ENCODE results near the gene NRXN3.

Gene NRXN3

GRCh38 chr14:78885884-78886283 lies 715.7 kb downstream of the NRXN3 start:
- Histone ChIP-seq H3K27me3 (replicated peaks; ENCODE audit: control insufficient read depth, insufficient read depth, low read length) (no peaks in the 10 kb centered on the region; the same call in 1 of the 2 replicates), H3K4me3 (replicated peaks; ENCODE audit: low read depth, low read length) (no peak overlapping the region), H3K36me3 (ENCODE audit: control insufficient read depth, insufficient read depth, low read length) (no peaks in the 10 kb centered on the region)
- TF ChIP-seq CTCF (IDR thresholded peaks at IDR 0.05; ENCODE audit: insufficient read depth, low read length, poor library complexity, severe bottlenecking) = no peak
- no peak for DNase-seq (ENCODE audit: extremely low read depth, insufficient read length)

- H3K36me3 ChIP-seq (ENCODE audit: control insufficient read depth, insufficient read depth, low read length) = no peaks in the 10 kb centered on the region
- DNase-seq (ENCODE audit: extremely low read depth, insufficient read length) = no peak
- TF ChIP-seq CTCF (IDR thresholded peaks at IDR 0.05; ENCODE audit: insufficient read depth, low read length, poor library complexity, severe bottlenecking) = no peak
- H3K4me3 ChIP-seq (replicated peaks; ENCODE audit: low read depth, low read length) = no peak overlapping the region
- H3K27me3 ChIP-seq (replicated peaks; ENCODE audit: control insufficient read depth, insufficient read depth, low read length) = no peaks in the 10 kb centered on the region
These were observed 727.3 kb downstream of the NRXN3 start for GRCh38 chr14:78897443-78897842.

- TF ChIP-seq CTCF (IDR thresholded peaks at IDR 0.05; ENCODE audit: insufficient read depth, low read length, poor library complexity, severe bottlenecking) = peak; percentile 77
- H3K36me3 ChIP-seq (ENCODE audit: control insufficient read depth, insufficient read depth, low read length) = no peaks in the 10 kb centered on the region
- no peak for DNase-seq (ENCODE audit: extremely low read depth, insufficient read length)
- no peaks in the 10 kb centered on the region for H3K27me3 ChIP-seq (replicated peaks; ENCODE audit: control insufficient read depth, insufficient read depth, low read length)
- no peak overlapping the region for H3K4me3 ChIP-seq (replicated peaks; ENCODE audit: low read depth, low read length)
These were observed 731.9 kb downstream of the NRXN3 start for GRCh38 chr14:78902010-78902623.

- Histone ChIP-seq H3K4me3 (replicated peaks; ENCODE audit: low read depth, low read length) (no peak overlapping the region), H3K27me3 (replicated peaks; ENCODE audit: control insufficient read depth, insufficient read depth, low read length) (no peaks in the 10 kb centered on the region), H3K36me3 (ENCODE audit: control insufficient read depth, insufficient read depth, low read length) (no peaks in the 10 kb centered on the region)
- DNase-seq (ENCODE audit: extremely low read depth, insufficient read length) = no peak
- no peak for TF ChIP-seq CTCF (IDR thresholded peaks at IDR 0.05; ENCODE audit: insufficient read depth, low read length, poor library complexity, severe bottlenecking)
These were observed 733.9 kb downstream of the NRXN3 start for GRCh38 chr14:78904094-78904493.

- DNase-seq (ENCODE audit: extremely low read depth, insufficient read length) = no peak
- Histone ChIP-seq H3K27me3 (replicated peaks; ENCODE audit: control insufficient read depth, insufficient read depth, low read length) (no peaks in the 10 kb centered on the region), H3K36me3 (ENCODE audit: control insufficient read depth, insufficient read depth, low read length) (no peaks in the 10 kb centered on the region), H3K4me3 (replicated peaks; ENCODE audit: low read depth, low read length) (no peak overlapping the region)
- no peak for TF ChIP-seq CTCF (IDR thresholded peaks at IDR 0.05; ENCODE audit: insufficient read depth, low read length, poor library complexity, severe bottlenecking)
These were observed 747.3 kb downstream of the NRXN3 start for GRCh38 chr14:78917462-78917861.

- no peak for DNase-seq (ENCODE audit: extremely low read depth, insufficient read length)
- TF ChIP-seq CTCF (IDR thresholded peaks at IDR 0.05; ENCODE audit: insufficient read depth, low read length, poor library complexity, severe bottlenecking) = no peak
- Histone ChIP-seq H3K4me3 (replicated peaks; ENCODE audit: low read depth, low read length) (no peak overlapping the region), H3K36me3 (ENCODE audit: control insufficient read depth, insufficient read depth, low read length) (no peaks in the 10 kb centered on the region), H3K27me3 (replicated peaks; ENCODE audit: control insufficient read depth, insufficient read depth, low read length) (no peaks in the 10 kb centered on the region)
These were observed 751.7 kb downstream of the NRXN3 start for GRCh38 chr14:78921856-78922255.

All from GM06990 (cell line).